ENCODE results near the gene SMO.
"Not testable (repeated sequence)": the region's sequence is repeated elsewhere in the genome, so short reads cannot be mapped to it uniquely, and the experiment has no call there.

SMO gene

DNA sequence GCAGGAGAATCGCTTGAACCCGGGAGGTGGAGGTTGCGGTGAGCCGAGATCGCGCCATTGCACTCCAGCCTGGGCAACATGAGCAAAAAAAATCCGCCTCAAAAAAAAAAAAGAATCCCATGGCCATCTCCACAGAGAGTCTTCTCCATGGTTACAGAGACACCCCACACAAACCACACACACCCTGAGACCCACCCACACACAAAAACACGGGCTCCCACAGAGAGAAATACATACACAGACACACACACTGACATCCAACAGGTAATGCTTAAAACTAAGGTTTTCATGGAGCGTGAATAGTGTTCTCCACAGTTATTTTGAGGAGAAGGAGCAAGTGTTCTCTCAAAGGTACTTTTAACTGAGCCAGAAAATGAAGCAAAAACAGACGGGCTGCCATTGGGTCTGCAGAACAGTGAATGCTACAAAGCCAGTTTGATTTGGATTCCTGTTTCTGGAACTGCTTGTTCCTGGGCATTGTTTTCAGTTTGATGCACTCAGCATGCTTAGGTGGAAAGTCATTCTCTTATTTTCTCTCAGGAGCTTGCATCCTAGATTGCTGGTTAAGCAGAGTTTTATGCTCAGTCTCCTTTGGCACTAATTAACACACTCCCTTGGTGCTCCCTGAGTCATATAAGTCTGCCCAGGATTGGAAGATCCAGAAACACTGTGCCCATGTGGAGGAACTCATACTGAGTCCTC is 51.8 kb downstream of the SMO start:
- no peak for DNase-seq

DNA sequence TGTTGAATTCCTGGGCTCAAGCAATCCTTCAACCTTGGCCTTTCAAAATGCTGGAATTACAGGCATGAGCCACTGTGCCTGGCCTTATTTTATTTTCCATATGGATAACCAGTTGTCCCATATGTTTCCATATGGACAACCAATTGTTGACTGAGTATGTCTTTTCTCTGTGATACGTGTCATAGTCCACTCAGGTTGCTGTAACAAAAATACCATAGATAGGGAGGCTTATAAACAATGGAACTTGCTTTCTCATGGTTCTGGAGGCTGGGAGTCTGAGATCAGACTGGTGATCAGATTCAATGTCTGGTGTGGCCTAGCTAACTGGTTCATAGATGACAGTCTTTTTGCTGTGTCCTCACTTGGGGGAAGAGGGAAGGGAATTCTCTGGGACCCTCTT is 55.8 kb downstream of the SMO start:
- DNase-seq = no peak

DNA sequence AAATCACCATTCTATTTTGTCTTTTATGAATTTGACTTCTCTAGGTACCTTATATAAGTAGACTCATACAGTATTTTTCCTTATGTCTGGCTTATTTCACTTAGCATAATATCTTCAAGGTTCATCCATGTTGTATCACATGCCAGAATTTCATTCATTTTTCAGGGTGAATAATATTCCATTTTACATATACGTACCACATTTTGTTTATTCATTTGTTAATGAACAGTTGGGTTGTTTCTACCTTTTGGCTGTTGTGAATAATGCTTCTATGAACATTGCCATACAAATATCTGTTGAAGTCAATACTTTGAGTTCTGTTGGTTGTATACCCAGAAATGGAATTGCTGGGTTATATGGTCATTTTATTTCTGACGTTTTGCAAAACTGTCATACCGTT is 57.1 kb downstream of the SMO start:
- no peak for DNase-seq

DNA sequence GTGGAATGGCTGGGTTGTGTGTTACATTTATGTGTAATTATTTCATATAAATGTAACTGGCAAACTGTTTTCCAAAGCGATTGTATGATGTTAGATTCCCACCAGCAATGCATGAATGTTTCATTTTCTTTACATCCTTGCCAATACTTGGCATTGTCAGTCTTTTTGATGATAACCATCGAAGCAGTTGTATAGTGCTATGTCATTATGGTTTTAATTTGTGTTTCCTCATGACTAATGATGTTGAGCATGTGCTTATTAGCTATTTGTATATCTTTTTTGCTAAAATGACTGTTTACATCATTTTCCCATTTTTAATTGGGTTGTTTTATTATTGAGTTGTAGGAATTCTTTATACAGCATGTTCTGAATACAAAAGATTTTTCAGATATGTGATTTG is 58.7 kb downstream of the SMO start:
- no peak for DNase-seq

DNA sequence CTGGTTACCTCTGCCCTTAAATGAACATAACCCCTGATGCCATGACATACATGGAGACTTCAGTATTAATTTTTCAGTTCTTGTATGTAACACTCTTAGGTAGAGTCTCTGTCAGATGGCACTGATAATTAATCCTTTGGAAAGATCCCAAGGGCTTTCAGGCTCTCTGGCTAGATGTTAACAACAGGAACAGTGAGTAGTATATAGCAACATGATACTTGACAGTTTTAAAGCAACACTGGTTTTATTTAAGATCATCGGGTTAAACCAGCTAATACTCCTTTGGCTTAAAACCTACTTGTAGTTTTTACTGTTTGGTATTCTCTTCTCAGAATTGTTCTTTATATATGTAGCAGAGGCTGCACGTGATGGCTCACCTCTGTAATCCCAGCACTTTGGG is 63.7 kb downstream of the SMO start:
- DNase-seq = peak; percentile 4 to 51

DNA sequence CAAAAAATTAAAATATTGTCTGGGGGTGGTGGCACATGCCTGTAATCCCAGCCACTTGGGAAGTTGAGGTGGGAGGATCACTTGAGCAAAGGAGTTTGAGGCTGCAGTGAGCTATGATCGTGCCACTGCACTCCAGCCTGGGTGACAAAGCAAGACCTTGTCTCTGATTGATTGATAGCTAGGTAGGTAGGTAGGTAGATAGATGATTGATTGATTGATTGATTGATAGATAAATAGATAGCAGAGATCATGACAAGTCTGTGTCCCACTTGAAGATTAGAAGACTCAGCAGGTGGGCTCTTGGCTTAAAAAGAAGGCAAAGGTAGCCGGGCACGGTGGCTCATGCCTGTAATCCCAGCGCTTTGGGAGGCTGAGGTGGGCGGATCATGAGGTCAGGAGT is 64.2 kb downstream of the SMO start:
- DNase-seq = not testable (repeated sequence)

DNA sequence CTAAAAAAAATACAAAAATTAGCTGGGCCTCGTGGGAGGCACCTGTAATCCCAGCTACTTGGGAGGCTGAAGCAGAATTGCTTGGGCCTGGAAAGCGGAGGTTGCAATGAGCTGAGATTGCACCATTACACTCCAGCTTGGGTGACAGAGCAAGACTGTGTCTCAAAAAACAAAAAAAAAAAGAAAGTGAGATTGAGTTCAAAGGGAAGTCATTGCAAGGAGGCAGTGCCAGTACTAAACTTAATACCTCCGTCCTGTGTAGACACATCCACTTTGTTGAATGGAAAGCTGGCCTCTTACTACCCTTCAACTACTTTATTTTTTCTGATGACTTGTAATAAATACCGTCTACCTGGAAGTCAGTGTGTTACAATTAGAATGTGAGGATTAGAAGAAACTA is 67.4 kb downstream of the SMO start:
- no peak for DNase-seq

DNA sequence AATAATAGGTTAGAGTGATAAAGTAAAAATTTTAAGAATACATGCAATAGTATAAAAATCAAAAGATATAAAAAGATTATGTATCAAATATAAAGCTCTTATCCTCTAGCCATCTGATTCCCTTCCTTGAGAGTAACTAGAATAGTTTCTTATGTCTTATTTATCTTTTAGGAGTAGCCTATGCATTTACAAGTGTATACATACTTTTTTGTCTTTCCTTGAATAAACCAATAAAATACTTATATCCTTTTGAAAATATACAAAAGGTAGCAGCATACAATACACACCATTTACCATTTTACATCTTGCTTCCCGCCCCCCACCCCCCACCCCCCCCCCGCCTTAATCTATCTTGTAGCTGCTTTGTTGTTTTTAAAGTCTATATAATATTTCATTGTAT is 67.8 kb downstream of the SMO start:
- DNase-seq = no peak

GRCh38 chr7:129257168-129257567 is 68.7 kb downstream of the SMO start:
- no peak for DNase-seq

GRCh38 chr7:129258649-129259389 is 70.4 kb downstream of the SMO start:
- no peak for DNase-seq

GRCh38 chr7:129262324-129262723 is 73.9 kb downstream of the SMO start:
- no peak for DNase-seq
